ENCODE measurements around the gene CEP135. TPM values are rescaled to one million over a fixed set of nuclear protein-coding genes. Genes with fewer than 3 reads are reported as not detected.
"Not testable (repeated sequence)": the region's sequence is repeated elsewhere in the genome, so short reads cannot be mapped to it uniquely, and the experiment has no call there.

Gene CEP135
- total RNA-seq, 1 donor from 2014 or later = 6.3 TPM

DNA sequence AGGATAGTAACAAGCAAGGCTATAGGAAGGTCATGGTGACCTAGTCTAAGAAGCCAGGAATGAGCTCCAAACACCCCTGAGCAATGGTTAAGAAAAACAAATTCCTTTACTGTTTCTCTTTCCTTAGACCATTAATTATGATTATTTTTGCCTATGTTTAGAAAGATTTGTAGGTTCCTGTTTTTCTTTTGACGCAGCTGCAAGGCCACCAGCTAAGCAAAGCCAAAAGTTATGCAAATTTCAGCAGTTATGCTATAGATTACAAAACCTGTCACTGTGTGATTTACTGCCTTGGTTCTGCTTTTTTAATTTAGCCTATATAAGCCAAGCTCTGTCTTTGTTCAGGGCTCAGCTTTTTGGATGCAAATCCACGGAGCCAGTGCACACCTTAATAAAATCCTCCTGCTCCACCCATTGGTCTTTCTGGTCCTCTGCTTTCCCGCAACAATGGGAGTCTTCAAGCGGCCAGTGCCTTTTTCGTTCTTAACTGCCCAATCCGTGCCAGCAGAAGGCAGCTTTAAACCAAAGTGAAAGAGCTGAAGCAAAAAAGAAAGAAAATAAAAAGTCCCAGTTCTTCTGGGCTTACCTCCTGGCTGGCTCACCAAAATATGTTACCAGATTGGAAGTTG, 1.4 kb upstream of the CEP135 start:
- no peak for DNase-seq (ENCODE audit: low spot score)

DNA sequence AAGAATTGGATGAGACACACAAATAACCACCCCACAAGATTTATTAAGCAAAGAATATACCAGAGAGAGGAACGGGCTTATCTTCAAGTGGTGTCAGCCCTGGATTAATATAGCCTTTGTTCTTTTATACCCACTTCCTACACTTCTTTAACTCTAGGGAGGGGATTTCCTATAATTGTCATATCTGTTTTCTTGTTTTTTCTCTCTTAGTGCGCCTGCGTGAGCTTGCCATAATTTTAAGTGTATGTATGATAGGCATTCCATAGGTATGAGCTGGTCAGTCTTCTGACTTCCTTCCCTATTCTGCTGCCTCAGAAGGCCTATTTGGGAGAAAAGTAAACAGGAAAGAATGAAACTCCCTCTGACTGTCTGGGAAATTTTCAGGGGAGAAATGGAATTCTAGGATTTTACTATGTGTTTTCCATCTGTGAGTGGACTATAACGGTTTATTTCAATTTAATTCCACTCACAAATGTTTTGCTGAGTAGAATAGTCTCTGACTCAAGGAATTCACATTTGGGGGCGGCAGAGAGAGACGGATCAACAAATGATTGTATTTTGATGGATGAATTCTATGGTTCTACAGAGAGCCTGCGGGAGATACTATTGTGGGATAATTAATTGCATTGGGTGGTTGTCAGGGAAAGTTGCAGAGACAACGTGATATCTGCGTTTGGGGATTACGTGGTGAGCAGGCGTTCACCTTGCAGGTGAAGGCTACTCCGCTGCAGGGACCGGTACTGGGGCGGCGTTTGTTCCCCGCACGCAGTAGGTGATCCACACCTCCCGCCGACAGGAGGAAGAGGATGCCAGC, 626 bp upstream of the CEP135 start:
- no peak for DNase-seq (ENCODE audit: low spot score)

DNA sequence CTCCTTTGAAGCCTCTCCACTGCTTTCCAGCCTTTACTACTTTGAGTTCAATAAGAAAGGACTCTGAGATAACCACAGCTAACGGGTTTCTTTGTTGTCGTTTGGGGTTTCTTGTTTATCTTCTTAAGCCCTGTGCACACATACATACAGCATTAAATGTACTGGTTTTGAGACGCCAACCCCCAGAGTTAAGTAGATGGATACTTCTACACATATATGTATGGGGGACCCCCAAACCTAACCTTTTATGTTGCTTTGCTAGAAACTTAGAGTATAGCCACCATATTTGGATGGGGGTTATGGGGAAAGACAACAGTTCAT, 697 bp downstream of the CEP135 start:
- no peak for DNase-seq (ENCODE audit: low spot score)

DNA sequence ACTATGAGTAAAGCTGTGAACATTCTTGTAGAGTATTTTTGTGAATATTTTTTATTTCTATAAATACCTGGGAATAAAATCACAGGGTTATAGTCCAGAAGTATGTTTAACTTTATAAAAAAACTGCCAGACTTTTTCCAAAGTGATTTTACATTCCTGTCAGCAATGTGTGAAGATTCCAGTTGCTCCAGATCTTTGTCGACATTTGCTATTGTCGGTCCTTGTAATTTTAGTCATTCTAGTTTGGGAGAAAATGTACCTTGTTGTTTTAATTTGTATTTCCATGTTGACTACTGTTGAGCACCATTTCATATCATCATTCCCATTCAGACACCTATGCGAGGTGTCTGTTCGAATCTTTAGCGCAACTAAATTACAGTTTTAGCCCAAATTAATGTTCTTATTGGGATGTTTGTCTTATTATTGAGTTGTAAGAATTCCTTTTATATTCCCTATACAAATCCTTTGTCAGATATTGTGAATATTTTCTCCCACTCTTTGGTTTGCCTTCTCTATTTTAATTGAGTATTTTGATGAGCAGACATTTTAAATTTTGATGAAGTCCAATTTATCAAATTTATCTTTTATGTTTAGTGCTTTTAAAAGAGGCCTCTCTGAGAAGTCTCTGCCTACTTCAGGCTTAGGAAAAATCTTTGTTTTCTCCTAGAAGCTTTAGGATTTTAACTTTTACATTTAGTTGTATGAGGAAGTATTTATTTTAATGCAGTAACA, 2.6 kb downstream of the CEP135 start:
- DNase-seq (ENCODE audit: low spot score) = no peak

DNA sequence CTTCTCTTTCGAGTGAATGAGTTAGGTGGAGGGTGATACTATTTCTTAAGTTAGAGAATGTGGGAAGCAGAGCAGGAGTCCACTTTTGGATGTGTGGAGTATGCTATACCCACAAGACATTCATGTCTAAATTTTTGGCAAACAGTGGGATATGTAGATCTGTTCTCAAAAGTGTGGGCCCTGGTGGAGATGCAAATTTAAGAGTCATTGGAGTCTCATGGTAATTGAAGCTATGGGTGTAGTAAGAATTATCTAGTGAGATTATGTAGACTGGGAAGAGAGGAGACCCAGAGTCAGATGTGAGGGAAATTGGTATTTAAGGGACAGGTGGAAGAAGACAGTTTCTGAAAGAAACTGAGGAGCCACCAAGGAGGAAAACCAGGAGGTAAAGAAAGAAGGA, 7.0 kb downstream of the CEP135 start:
- no peak for DNase-seq (ENCODE audit: low spot score)

DNA sequence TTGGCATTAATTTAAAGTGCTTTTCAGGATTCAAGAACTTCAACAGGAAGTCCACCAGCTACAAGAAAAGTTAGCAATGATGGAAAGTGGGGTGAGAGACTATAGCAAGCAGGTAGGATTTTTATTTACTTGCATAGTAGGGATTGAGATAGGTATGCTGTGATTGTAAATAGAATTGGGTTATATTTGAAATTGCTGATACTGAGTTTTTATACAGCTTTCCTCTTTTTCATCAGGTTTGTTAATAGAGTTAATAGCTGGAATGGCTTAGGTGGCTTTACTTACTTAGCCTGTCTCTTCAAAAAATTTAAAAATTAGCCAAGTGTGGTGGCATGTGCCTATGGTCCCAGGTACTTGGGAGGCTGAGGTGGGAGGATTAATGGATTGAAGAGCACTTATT, 10.9 kb downstream of the CEP135 start:
- no peak for DNase-seq (ENCODE audit: low spot score)

DNA sequence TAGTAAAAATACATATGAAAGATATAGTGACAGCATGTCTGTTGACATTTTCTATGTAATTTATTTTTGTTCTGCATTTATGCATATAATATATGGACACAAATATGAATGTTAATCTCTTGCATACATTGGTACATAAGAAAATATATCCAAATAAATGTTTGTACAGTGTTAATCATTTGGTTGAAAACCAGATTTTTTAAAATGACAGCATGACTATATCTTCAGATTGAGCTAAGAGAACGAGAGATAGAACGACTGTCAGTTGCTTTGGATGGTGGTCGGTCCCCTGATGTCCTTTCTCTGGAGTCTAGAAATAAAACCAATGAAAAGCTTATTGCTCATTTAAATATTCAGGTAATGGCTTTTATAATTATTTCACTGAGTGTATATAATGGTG, 15.3 kb downstream of the CEP135 start:
- DNase-seq (ENCODE audit: low spot score) = no peak

DNA sequence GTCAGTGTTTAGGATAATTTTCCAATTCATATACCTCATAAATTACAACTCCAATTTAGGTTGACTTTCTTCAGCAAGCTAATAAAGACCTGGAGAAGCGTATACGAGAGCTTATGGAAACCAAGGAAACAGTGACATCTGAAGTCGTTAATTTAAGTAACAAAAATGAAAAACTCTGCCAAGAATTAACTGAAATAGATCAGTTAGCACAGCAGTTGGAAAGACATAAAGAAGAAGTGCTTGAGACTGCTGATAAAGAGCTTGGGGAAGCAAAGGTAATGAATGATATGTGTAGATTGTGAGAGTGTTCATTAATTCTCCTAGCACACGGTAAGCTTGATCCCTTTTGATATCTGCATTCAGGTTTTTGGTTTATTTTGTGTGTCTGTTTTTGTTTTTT, 16.8 kb downstream of the CEP135 start:
- DNase-seq (ENCODE audit: low spot score) = no peak

DNA sequence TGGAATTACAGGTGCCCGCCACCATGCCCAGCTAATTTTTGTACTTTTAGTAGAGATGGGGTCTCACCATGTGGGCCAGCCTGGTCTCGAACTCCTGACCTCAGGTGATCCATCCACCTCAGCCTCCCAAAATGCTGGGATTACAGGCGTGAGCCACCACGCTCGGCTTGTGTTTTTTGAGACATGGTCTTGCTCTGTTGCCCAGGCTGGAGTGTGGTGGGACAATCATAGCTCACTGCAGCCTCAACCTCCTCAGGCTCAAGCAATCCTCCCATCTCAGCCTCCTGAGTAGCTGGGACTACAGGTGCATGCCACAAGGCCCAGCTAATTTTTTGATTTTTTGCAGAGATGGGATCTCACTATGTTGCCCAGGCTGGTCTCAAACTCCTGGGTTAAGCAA, 17.6 kb downstream of the CEP135 start:
- DNase-seq (ENCODE audit: low spot score) = not testable (repeated sequence)

DNA sequence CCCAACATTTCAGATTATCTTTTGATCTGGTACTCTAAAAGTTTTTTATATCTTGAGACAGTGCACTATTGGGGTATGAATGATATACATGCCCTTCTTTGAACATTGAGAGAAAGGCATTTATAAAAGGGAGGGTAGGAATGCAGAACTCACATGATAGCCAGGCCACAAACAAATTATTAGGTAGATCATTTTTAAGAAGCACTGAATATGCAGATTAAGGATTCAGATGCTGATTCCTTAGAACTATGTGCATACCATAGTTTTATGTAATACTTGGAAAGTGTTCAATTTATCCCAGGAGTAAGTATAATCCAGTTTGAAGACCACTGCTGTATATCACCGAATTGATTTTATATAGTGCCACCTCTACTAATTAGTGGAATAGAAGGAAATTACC, 18.6 kb downstream of the CEP135 start:
- no peak for DNase-seq (ENCODE audit: low spot score)

DNA sequence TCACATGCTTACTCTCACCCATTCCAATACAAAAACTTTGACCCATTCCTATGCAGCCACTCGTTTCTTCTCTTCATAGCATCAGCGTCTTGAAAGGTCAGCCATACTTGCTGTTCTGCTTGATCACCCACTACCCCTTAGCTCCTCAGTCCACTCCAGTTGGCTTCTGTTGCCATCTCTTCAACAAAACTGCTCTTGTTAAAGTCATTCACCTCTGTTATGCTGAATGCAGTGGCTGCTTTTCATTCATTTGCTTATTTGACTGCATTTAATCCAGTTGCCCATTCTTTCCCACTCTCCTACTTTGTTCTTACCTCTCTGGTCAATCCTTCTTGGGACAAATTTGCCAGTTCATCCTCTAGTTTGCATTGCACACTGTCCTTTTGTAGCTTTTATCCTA, 24.9 kb downstream of the CEP135 start:
- no peak for DNase-seq (ENCODE audit: low spot score)

DNA sequence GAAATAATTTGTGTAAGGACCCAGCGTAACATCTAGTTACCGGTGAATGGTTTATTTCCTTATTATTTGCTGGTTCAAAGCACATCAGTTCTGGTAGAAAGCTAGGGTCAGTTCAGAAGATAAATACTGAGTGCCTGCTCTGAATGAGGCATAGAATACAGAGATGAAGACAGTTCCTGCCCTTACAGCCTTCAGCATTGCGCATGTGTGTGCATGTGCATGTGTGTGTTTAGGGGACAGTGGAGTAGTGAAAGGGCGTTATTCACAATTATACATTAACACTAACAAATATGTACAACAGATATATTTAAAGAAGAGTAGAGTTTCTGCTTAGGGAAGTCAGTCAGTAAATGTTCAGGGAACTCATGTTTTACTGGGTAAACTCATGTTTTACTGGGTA, 29.1 kb downstream of the CEP135 start:
- no peak for DNase-seq (ENCODE audit: low spot score)

DNA sequence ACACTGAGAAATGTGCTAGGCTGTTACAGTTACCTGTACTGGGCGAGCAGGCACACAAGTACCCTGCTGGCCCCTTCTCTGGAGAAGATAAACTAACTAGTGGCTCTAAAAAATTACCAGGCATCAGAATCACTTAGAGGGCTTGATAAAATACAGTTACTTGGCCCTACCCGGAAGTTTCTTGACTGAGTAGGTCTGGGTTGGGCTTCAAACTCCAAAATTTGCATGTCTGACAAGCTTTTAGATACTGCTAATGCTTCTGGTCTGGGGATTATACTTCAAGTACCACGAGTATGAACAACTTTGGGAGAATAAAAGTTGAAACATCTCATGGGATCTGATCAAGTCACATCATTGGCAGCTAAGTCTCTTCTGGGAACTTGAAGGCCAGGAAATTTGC, 30.8 kb downstream of the CEP135 start:
- no peak for DNase-seq (ENCODE audit: low spot score)

DNA sequence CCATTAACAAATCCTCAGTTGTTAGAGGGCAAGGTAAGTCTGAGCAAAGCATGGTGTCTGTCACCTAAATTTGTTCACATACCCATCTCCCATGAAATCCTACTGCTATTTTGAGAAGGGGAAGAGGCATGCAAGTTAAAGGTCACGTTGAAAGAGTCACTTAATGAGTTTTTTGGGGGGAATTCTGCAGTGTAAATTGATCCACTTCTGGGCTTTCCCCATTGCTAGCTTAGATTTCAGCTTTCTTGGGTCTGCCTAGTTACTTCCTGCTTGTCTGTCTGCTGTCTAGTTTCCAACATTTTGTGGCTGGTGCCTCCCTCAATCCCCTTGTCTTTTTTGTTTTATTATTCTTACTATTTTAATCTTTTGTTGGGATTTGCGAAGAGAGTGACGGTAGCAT, 32.0 kb downstream of the CEP135 start:
- DNase-seq (ENCODE audit: low spot score) = no peak

DNA sequence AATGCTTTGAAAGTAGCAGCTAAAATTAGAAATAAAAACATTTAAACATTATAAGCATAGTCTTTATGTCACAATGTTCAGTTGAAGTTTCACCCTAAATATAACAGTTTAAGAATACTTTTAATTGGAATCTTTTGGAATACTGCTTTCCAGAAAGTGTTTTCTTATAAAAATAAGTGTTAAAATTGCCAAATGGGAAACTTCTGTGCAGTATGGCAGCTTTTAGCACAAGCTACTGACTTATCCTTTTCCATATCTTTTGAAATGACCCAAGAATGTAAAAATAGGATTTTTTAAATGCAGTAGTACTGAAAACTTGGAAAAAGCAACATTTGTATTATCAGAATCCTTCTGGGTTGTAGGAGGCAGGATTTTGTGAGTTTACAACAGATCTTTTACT, 34.2 kb downstream of the CEP135 start:
- DNase-seq (ENCODE audit: low spot score) = no peak

DNA sequence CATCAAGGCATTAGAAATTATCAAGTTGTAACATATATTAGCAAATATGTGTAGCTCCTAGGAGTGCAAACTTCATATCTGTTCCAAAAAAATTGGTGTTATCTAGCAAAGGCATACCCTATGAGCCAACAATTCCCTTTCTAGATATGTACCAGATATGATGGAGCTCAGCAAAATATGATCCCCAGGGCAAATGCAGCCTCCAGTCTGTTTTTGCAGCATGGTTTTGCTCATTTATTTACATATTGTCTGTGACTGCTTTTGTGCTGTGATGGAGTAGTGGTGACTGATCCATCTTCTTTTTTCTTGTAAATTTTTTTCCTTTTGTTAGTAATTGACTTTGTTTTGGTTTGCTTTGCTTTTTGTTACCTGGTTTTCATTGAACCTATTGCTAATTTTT, 41.0 kb downstream of the CEP135 start:
- DNase-seq (ENCODE audit: low spot score) = no peak

DNA sequence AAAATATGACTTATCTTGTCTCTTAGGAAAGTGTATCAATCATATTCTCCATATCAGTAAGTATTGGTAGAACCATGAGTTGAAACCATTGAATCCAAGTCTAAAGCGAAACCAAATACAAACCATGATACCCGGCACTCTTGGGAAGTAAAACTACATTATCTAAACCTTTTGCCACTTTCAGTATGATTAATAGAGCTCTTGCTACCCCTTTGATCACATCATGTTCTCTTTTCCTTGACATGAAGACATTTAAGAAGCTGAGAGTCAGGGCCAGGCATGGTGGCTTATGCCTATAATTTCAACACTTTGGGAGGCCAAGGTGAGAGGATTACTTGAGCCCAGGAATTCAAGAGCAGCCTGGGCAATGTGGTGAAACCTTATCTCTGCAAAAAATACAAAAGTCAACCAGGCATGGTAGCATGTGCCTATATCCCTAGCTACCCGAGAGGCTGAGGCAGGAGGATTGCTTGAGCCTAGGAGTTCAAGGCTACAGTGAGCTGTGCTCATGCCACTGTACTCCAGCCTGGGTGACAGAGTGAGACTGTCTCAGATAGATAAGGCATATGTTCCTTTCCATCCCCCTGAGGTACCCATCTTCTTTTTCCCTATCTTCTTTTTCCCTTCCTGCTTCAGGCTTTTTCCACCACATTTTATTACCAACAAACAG, 45.4 kb downstream of the CEP135 start:
- DNase-seq (ENCODE audit: low spot score) = no peak

DNA sequence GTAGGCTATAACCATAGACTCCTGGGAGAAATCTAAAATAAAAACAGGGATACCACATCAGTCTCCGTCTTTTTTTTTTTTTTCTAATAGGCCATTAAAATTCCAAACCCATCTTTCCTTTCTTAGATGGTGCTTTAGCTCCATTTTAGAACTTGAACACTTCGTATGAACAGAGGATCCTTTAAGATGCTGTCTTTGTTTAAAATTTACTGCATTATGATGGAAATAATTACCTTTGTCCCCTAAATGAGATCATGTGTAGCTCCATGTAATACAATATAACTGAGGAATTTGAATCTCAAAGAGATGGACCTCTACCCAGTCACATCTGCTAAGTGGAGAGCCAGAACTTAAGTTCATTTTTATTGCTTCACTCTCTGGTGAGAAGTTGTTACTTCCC, 47.9 kb downstream of the CEP135 start:
- no peak for DNase-seq (ENCODE audit: low spot score)

DNA sequence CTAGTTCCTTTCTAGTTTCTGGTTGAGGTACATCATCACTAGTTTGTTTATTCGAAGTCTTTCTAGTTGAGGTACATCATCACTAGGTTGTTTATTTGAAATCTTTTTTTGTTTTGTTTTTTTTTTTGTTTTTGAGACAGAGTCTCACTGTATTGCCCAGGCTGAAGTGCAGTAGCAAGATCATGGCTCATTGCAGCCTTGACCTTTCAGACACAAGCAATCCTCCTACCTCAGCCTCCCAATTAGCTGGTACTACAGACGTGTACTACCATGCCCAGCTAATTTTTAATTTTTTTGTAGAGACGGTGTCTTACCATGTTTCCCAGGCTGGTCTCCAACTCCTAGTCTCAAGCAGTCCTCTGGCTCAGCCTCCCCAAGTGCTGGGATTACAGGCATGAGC, 54.9 kb downstream of the CEP135 start:
- DNase-seq (ENCODE audit: low spot score) = no peak

DNA sequence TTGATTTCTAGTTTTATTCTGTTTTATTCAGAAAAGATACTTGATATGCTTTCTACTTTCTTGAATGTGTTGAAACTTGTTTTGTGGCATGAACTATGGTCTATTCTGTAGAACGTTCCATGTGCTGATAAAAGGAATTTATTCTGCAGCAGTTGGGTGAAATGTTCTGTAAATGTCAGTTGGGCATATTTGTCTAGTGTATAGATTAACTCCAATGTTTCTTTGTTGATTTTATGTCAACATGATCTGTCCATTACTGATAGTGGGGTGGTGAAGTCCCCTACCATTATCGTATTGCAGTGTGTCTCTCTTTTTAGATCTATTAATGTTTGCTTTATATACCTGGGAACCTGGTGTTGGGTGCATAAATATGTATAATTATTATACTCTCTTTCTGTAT, 55.5 kb downstream of the CEP135 start:
- DNase-seq (ENCODE audit: low spot score) = no peak

DNA sequence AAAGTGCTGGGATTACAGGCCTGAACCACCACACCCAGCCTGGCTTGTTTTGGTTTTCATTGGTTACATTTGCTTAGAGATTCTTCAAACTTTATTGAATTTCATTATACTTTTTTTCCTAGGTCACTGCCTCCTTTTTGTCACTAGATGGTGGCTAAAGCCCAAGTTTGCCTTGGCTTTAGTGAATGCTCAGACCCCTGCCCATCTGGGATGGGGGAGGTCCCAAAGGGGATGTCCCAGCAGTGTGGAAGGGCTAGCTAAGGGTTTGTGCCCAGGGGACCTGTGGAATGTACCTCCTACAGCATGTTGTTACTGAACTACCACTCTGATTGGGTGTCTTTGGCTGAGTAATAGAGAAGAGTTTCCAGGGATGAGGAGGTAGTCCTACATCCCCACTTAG, 58.4 kb downstream of the CEP135 start:
- DNase-seq (ENCODE audit: low spot score) = no peak

DNA sequence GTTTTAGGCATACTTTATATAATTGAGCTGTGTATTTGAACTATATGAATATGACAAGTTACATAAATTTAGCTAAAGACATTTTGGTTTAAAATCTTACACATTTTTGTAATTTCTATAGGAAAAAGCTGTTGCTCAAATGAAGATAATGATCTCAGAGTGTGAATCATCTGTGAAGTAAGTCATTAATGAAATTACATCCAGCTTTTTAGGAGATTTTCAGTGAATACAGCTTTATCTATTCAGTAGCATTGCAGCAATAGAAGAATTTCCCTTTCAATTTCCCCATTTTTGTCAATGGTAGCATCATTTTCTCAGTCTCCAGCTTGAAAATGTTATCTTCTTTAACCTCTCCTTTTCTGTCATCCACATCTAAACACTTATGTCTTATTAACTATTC, 59.5 kb downstream of the CEP135 start:
- no peak for DNase-seq (ENCODE audit: low spot score)

All from mesenteric fat pad (tissue), 1 donor.